Testis (tissue), 5 donors: ENCODE measurements around the gene UNC5B. TPM values are rescaled to one million over a fixed set of nuclear protein-coding genes. Genes with fewer than 3 reads are reported as not detected.

Experiments used
- DNase-seq: peaks from one replicate; pipeline ENCODE4 v3.0.0-alpha.2; 2019
- H3K27ac ChIP-seq, 2 donors: fragments of 200-600 bp; sonication (generic); one replicate each; pipeline ENCODE4 v1.5.1; 2019
- H3K27me3 ChIP-seq: fragments of 200-600 bp; sonication (generic); one replicate; pipeline ENCODE4 v1.5.1; 2019
- H3K36me3 ChIP-seq: fragments of 200-600 bp; sonication (generic); one replicate; pipeline ENCODE4 v1.5.1; 2017; ENCODE audit warnings: low read depth; ENCODE audit errors: missing control alignments
- H3K4me1 ChIP-seq: fragments of 200-600 bp; sonication (generic); one replicate; pipeline ENCODE4 v1.5.1; 2019
- H3K4me3 ChIP-seq, 2 donors: fragments of 200-600 bp; sonication (generic); one replicate each; pipeline ENCODE4 v1.5.1; 2017 to 2019
- H3K9me3 ChIP-seq: fragments of 200-600 bp; sonication (generic); one replicate; pipeline ENCODE4 v1.5.1; 2017
- POLR2A ChIP-seq: fragments of 450-650 bp; IDR thresholded peaks from one replicate; pipeline ENCODE4 v1.6.1; 2017; ENCODE audit warnings: antibody characterized with exemption, mild to moderate bottlenecking, moderate library complexity
- WGBS, 2 donors: methylation state at CpG; one replicate each; pipeline ENCODE4 v1.1.5; 2018; 5-methylcytosine and 5-hydroxymethylcytosine counted together
- intact Hi-C: fragments of 100-400 bp; cut with DNase I; formaldehyde crosslinking; loops from one replicate; pipeline ENCODE4 v1.15.1; 2023; ENCODE audit warnings: low total_unique reads
- long read RNA-seq, 2 donors: transcript quantifications; one replicate each; lab custom pipeline, GENCODE V29; 2026
- polyA plus RNA-seq: library from polyadenylated mRNA; stranded (reverse); fragments of 350-450 nt; fragmentation: Illumina TruSeq; extraction: RNeasy Lipid Tissue Mini Kit (QIAGEN cat#74804); gene quantifications from one replicate; pipeline ENCODE4 v1.2.3, GENCODE V29; 2014; ENCODE audit warnings: low read depth, low replicate concordance; ENCODE audit not compliant: insufficient read depth
- total RNA-seq, 2 donors: library from RNA; depleted of rRNA; stranded (reverse); fragments of >200 nt; gene quantifications; one replicate each; pipeline ENCODE4 v1.2.3, GENCODE V29; 2016
- TF ChIP-seq, protein P1 (sequence below), 3 experiments: fragments of 450-650 bp in 2 of 3; fragments of 200-600 bp in 1 of 3; sonication (generic) in 1 of 3; IDR thresholded peaks; one replicate each; pipeline ENCODE4 v1.5.1; 2016 to 2019; ENCODE audit warnings: antibody characterized with exemption in 3 of 3, mild to moderate bottlenecking in 2 of 3, moderate library complexity in 1 of 3

Gene UNC5B
- total RNA-seq (10 to 100 TPM; 24.4 to 44.4 TPM), polyA plus RNA-seq (14.8 TPM)
- long read RNA-seq, donor 1, full-length matches to known transcripts = 2 of 2 reads
- long read RNA-seq, donor 1, partial matches to known transcripts = 0 of 2 reads
- long read RNA-seq, donor 1, other reads (novel, unspliced or antisense) = 0 of 2 reads
- long read RNA-seq, donor 2 = 0 reads

DNA sequence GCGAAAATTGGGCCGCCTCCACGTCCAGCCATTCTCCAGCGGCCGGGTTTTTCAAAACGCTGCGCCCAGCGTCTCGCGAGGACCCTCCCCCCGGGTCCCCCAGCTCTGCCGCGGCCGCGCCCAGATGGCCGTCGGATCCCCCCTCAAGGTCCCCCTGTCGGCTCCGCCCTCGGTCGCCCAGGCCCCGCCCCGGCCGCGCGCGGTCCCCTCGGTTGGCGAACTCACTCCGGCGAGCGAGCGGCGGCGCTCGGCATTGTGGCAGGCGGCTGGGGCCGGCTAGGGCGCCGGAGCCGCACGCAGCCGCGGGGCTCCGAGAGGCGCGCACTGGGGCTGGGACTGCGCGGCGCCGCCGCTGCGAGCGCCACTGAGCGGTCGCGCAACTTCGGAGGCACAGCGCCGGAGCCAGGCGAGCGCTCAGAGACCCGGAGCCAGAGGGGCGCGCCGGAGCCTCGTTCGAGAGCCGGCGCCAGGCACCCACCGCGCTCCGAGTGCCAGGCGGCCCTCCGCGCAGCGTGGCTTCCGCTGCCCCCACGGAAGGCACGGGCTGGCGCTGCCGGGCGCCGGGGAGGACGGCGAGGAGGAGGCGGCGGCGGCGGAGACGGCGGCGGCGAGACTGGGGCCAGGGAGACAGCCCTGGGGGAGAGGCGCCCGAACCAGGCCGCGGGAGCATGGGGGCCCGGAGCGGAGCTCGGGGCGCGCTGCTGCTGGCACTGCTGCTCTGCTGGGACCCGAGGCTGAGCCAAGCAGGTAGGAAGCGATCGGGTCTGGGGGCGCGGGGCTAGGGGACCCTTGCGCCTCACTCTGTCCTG lies at the start of gene UNC5B:
UNC5B (plus strand) TSS at position 253 of the 809 bp plus-strand sequence; CDS start at position 669, 416 bp downstream.
- Histone ChIP-seq H3K36me3 (no peaks in the 10 kb centered on the region), H3K9me3 (no peaks in the 10 kb centered on the region), H3K27me3 (no peaks in the 10 kb centered on the region), H3K4me3 (peak within 1 kb of the TSS; percentile 70 to 79), H3K27ac (peak within 1 kb of the TSS; percentile 40 to 81), H3K4me1 (peaks cover 25% of the 10 kb centered on the region)
- TF ChIP-seq, protein P1, sequence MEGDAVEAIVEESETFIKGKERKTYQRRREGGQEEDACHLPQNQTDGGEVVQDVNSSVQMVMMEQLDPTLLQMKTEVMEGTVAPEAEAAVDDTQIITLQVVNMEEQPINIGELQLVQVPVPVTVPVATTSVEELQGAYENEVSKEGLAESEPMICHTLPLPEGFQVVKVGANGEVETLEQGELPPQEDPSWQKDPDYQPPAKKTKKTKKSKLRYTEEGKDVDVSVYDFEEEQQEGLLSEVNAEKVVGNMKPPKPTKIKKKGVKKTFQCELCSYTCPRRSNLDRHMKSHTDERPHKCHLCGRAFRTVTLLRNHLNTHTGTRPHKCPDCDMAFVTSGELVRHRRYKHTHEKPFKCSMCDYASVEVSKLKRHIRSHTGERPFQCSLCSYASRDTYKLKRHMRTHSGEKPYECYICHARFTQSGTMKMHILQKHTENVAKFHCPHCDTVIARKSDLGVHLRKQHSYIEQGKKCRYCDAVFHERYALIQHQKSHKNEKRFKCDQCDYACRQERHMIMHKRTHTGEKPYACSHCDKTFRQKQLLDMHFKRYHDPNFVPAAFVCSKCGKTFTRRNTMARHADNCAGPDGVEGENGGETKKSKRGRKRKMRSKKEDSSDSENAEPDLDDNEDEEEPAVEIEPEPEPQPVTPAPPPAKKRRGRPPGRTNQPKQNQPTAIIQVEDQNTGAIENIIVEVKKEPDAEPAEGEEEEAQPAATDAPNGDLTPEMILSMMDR (IDR thresholded peaks at IDR 0.05) = peak in 2 of 3 experiments; percentile 36 to 59
- peak; percentile 50 for TF ChIP-seq POLR2A
- DNase-seq = peak; percentile 89
- WGBS, 2 donors = 0% methylated on average over 2 to 54 of the region's 109 CpGs
- intact Hi-C loops = loop anchor here (10.0 kb wide), 1 partner anchor 52 kb away; no protein-coding TSS in a partner anchor

DNA sequence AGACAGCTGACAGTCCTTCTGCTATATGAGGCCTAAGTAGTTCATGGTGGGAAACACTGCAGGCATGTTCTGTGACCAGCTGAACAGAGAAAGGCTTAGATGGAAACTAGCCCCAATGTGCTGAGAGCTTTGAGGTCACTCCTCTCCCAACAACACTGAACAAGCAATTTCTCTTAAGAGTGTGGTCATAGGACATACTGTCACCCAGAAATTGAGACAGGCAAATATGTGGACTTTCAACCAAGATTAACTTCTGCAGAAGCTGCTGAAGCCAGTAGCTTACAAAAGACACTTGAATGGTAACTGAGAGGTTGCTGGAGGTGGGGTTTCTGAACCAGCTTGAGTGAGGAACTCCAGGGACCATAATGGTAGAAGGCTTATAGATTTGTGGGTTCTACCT lies 38.9 kb upstream of the UNC5B start:
- DNase-seq = no peak
- TF ChIP-seq POLR2A = no peak
- TF ChIP-seq, protein P1 (IDR thresholded peaks at IDR 0.05) = no peak
- no peaks in the 10 kb centered on the region for H3K36me3 ChIP-seq
- no peaks in the 10 kb centered on the region for H3K27me3 ChIP-seq
- intact Hi-C loops = no loop called here
- H3K4me3 ChIP-seq = no peak overlapping the region
- no peaks in the 10 kb centered on the region for H3K4me1 ChIP-seq
- no peak overlapping the region for H3K27ac ChIP-seq
- H3K9me3 ChIP-seq = no peaks in the 10 kb centered on the region

GRCh38 chr10:71176661-71177060 lies 35.7 kb upstream of the UNC5B start:
- Histone ChIP-seq H3K9me3 (no peaks in the 10 kb centered on the region), H3K4me1 (no peaks in the 10 kb centered on the region), H3K4me3 (no peak overlapping the region), H3K36me3 (no peaks in the 10 kb centered on the region), H3K27me3 (no peaks in the 10 kb centered on the region), H3K27ac (no peak overlapping the region)
- DNase-seq = no peak
- TF ChIP-seq, protein P1 (IDR thresholded peaks at IDR 0.05) = no peak
- no peak for TF ChIP-seq POLR2A
- intact Hi-C loops = no loop called here
- WGBS, 2 donors = 87 to 93% methylated on average over 2 of the region's 2 CpGs

DNA sequence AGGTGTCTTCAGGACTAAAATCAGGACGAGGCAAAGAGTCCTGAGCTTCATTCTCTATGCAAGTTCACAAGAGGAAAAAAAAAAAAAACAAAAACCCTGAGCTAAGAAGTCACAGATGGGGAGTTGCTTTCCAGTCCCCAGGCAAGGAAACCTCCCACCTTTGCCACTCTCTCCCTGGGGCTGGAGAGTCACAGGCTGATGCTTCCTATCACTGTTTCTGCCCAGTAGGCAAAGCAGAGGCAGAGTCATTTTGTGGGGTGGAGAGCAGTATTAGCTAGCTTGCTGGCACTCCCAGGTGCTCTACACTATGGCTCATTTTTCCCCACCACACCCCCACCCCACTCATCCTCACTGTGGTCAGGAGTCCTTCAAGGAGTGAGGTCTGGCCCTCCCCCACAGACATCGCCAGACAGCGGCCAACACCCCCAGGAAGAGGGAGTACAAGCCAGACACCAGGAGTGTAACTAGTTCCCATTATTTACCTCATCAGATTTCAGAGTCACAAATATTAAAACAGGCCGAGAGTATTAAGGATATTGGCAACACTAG lies 34.6 kb upstream of the UNC5B start:
- H3K4me1 ChIP-seq = no peaks in the 10 kb centered on the region
- DNase-seq = no peak
- no peak overlapping the region for H3K27ac ChIP-seq
- intact Hi-C loops = no loop called here
- TF ChIP-seq, protein P1 (IDR thresholded peaks at IDR 0.05) = no peak
- no peak for TF ChIP-seq POLR2A
- no peaks in the 10 kb centered on the region for H3K9me3 ChIP-seq
- H3K4me3 ChIP-seq = no peak overlapping the region
- no peaks in the 10 kb centered on the region for H3K36me3 ChIP-seq
- WGBS, 2 donors = 59 to 79% methylated on average over 4 of the region's 4 CpGs
- H3K27me3 ChIP-seq = no peaks in the 10 kb centered on the region
